ENCODE measurements around the gene ALAS1.

Gene ALAS1

GRCh38 chr3:52247409-52248164 is 49.6 kb downstream of the ALAS1 start:
- Histone ChIP-seq H3K36me3 (replicated peaks in 1 of 2; ENCODE audit: control insufficient read depth in 2 of 2, insufficient read depth in 2 of 2, low read length in 2 of 2) (peaks cover 4 to 38% of the 10 kb centered on the region in 2 donors), H2BK12ac (ENCODE audit: low read length) (no peak overlapping the region), H3K4ac (ENCODE audit: low read length) (no peak overlapping the region), H3K27ac (replicated peaks; ENCODE audit: low read length) (no peak overlapping the region), H3K18ac (ENCODE audit: low read length) (no peak overlapping the region), H3K9me3 (replicated peaks in 1 of 2; ENCODE audit: control insufficient read depth in 2 of 2, insufficient read depth in 1 of 2, low read depth in 1 of 2, low read length in 2 of 2) (peaks cover 4 to 7% of the 10 kb centered on the region in 2 donors), H3K4me1 (ENCODE audit: control insufficient read depth in 2 of 2, insufficient read depth in 1 of 2, low read depth in 1 of 2, low read length in 2 of 2) (peaks cover 0 to 5% of the 10 kb centered on the region in 2 donors), H2BK5ac (ENCODE audit: low read length) (no peak overlapping the region), H2BK120ac (ENCODE audit: low read depth, low read length) (no peak overlapping the region), H3K79me1 (ENCODE audit: low read depth, low read length) (no peaks in the 10 kb centered on the region), H2AFZ (ENCODE audit: low read length) (no peak overlapping the region), H4K8ac (ENCODE audit: low read depth, low read length) (no peak overlapping the region), H3K27me3 (ENCODE audit: control insufficient read depth in 3 of 3, insufficient read depth in 3 of 3, low read depth in 1 of 3, low read length in 3 of 3) (peaks cover 0 to 26% (median 0%) of the 10 kb centered on the region in 3 experiments), H3K14ac (ENCODE audit: low read length) (no peak overlapping the region), H3K23ac (ENCODE audit: low read depth, low read length, poor library complexity) (no peak overlapping the region), H3K4me2 (ENCODE audit: insufficient read depth, low read length, poor library complexity, severe bottlenecking) (no peak overlapping the region), H3K9ac (ENCODE audit: low read depth, low read length, poor library complexity) (no peak overlapping the region), H2BK15ac (ENCODE audit: low read length) (no peak overlapping the region), H4K91ac (ENCODE audit: low read depth, low read length, poor library complexity) (no peak overlapping the region), H3K4me3 (ENCODE audit: low read length in 2 of 2) (no peak overlapping the region), H2AK5ac (ENCODE audit: low read depth, low read length) (no peak overlapping the region)
- no peak for DNase-seq (ENCODE audit: low spot score)
- WGBS, 2 donors (ENCODE audit: extremely low coverage in 2 of 2, insufficient read length in 2 of 2, insufficient replicate concordance in 1 of 2), result no CpG with 5 or more reads among the region's 7 CpGs

DNA sequence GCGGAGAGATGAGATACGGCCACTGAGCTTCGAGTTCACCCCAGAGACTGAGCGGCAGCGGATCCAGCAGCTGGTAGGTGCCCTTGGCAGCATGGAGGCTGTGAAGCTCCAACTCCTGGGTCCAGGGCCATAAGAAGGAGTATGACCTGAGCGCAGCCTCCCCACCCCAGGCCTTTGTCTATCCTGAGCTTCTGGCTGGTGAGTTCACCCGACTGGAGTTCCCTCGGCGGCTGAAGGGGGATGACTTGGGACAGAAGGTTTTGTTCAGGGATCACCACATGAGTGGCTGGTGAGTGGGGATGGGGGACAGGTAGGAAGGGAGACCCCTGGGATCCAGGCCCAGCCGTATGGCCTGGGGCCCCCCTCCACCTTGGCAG is 50.2 kb downstream of the ALAS1 start:
- Histone ChIP-seq H2AK5ac (ENCODE audit: low read depth, low read length) (no peak overlapping the region), H2AFZ (ENCODE audit: low read length) (no peak overlapping the region), H4K8ac (ENCODE audit: low read depth, low read length) (no peak overlapping the region), H3K4me3 (ENCODE audit: low read length in 2 of 2) (no peak overlapping the region), H2BK12ac (ENCODE audit: low read length) (no peak overlapping the region), H3K36me3 (replicated peaks in 1 of 2; ENCODE audit: control insufficient read depth in 2 of 2, insufficient read depth in 2 of 2, low read length in 2 of 2) (peaks cover 6 to 44% of the 10 kb centered on the region in 2 donors), H3K4ac (ENCODE audit: low read length) (no peak overlapping the region), H2BK5ac (ENCODE audit: low read length) (no peak overlapping the region), H3K4me2 (ENCODE audit: insufficient read depth, low read length, poor library complexity, severe bottlenecking) (no peak overlapping the region), H3K79me1 (ENCODE audit: low read depth, low read length) (no peaks in the 10 kb centered on the region), H3K23ac (ENCODE audit: low read depth, low read length, poor library complexity) (no peak overlapping the region), H4K91ac (ENCODE audit: low read depth, low read length, poor library complexity) (no peak overlapping the region), H3K9ac (ENCODE audit: low read depth, low read length, poor library complexity) (no peak overlapping the region), H2BK120ac (ENCODE audit: low read depth, low read length) (no peak overlapping the region), H3K27me3 (ENCODE audit: control insufficient read depth in 3 of 3, insufficient read depth in 3 of 3, low read depth in 1 of 3, low read length in 3 of 3) (peaks cover 0 to 26% (median 0%) of the 10 kb centered on the region in 3 experiments), H3K9me3 (replicated peaks in 1 of 2; ENCODE audit: control insufficient read depth in 2 of 2, insufficient read depth in 1 of 2, low read depth in 1 of 2, low read length in 2 of 2) (peaks cover 4 to 7% of the 10 kb centered on the region in 2 donors), H2BK15ac (ENCODE audit: low read length) (no peak overlapping the region), H3K18ac (ENCODE audit: low read length) (no peak overlapping the region), H3K4me1 (ENCODE audit: control insufficient read depth in 2 of 2, insufficient read depth in 1 of 2, low read depth in 1 of 2, low read length in 2 of 2) (peaks cover 0 to 5% of the 10 kb centered on the region in 2 donors), H3K27ac (replicated peaks; ENCODE audit: low read length) (no peak overlapping the region), H3K14ac (ENCODE audit: low read length) (no peak overlapping the region)
- no CpG with 5 or more reads among the region's 10 CpGs for WGBS, 2 donors (ENCODE audit: extremely low coverage in 2 of 2, insufficient read length in 2 of 2, insufficient replicate concordance in 1 of 2)
- no peak for DNase-seq (ENCODE audit: low spot score)

- no peak overlapping the region for H3K27ac ChIP-seq (replicated peaks; ENCODE audit: low read length)
These were observed 51.0 kb downstream of the ALAS1 start for GRCh38 chr3:52248816-52249547.

GRCh38 chr3:52249683-52250082 is 51.7 kb downstream of the ALAS1 start:
- Histone ChIP-seq H2AFZ (ENCODE audit: low read length) (no peak overlapping the region), H2BK12ac (ENCODE audit: low read length) (no peak overlapping the region), H3K27me3 (ENCODE audit: control insufficient read depth in 3 of 3, insufficient read depth in 3 of 3, low read depth in 1 of 3, low read length in 3 of 3) (peaks cover 0 to 20% (median 0%) of the 10 kb centered on the region in 3 experiments), H3K23ac (ENCODE audit: low read depth, low read length, poor library complexity) (no peak overlapping the region), H3K9ac (ENCODE audit: low read depth, low read length, poor library complexity) (no peak overlapping the region), H3K4me1 (ENCODE audit: control insufficient read depth in 2 of 2, insufficient read depth in 1 of 2, low read depth in 1 of 2, low read length in 2 of 2) (peaks cover 0 to 5% of the 10 kb centered on the region in 2 donors), H2BK15ac (ENCODE audit: low read length) (no peak overlapping the region), H3K4ac (ENCODE audit: low read length) (no peak overlapping the region), H4K91ac (ENCODE audit: low read depth, low read length, poor library complexity) (no peak overlapping the region), H3K18ac (ENCODE audit: low read length) (no peak overlapping the region), H3K79me1 (ENCODE audit: low read depth, low read length) (no peaks in the 10 kb centered on the region), H3K4me2 (ENCODE audit: insufficient read depth, low read length, poor library complexity, severe bottlenecking) (no peak overlapping the region), H2AK5ac (ENCODE audit: low read depth, low read length) (no peak overlapping the region), H3K36me3 (replicated peaks in 1 of 2; ENCODE audit: control insufficient read depth in 2 of 2, insufficient read depth in 2 of 2, low read length in 2 of 2) (peaks cover 16 to 59% of the 10 kb centered on the region in 2 donors), H3K27ac (replicated peaks; ENCODE audit: low read length) (no peak overlapping the region), H2BK120ac (ENCODE audit: low read depth, low read length) (no peak overlapping the region), H4K8ac (ENCODE audit: low read depth, low read length) (no peak overlapping the region), H3K9me3 (replicated peaks in 1 of 2; ENCODE audit: control insufficient read depth in 2 of 2, insufficient read depth in 1 of 2, low read depth in 1 of 2, low read length in 2 of 2) (no peaks in the 10 kb centered on the region), H3K14ac (ENCODE audit: low read length) (no peak overlapping the region), H3K4me3 (ENCODE audit: low read length in 2 of 2) (no peak overlapping the region), H2BK5ac (ENCODE audit: low read length) (no peak overlapping the region)
- no peak for DNase-seq (ENCODE audit: low spot score)
- no CpG with 5 or more reads among the region's 6 CpGs for WGBS, 2 donors (ENCODE audit: extremely low coverage in 2 of 2, insufficient read length in 2 of 2, insufficient replicate concordance in 1 of 2)

More at GRCh38 chr3:52248816-52249547, 51.0 kb downstream of the ALAS1 start:
- Histone ChIP-seq H2AFZ (ENCODE audit: low read length) (no peak overlapping the region), H3K9ac (ENCODE audit: low read depth, low read length, poor library complexity) (no peak overlapping the region), H2BK120ac (ENCODE audit: low read depth, low read length) (no peak overlapping the region), H3K14ac (ENCODE audit: low read length) (no peak overlapping the region), H3K18ac (ENCODE audit: low read length) (no peak overlapping the region), H3K4me1 (ENCODE audit: control insufficient read depth in 2 of 2, insufficient read depth in 1 of 2, low read depth in 1 of 2, low read length in 2 of 2) (peaks cover 0 to 5% of the 10 kb centered on the region in 2 donors), H3K9me3 (replicated peaks in 1 of 2; ENCODE audit: control insufficient read depth in 2 of 2, insufficient read depth in 1 of 2, low read depth in 1 of 2, low read length in 2 of 2) (no peaks in the 10 kb centered on the region), H2BK5ac (ENCODE audit: low read length) (no peak overlapping the region), H2BK15ac (ENCODE audit: low read length) (no peak overlapping the region), H3K79me1 (ENCODE audit: low read depth, low read length) (no peaks in the 10 kb centered on the region), H4K8ac (ENCODE audit: low read depth, low read length) (no peak overlapping the region), H3K4ac (ENCODE audit: low read length) (no peak overlapping the region), H3K4me3 (ENCODE audit: low read length in 2 of 2) (no peak overlapping the region), H2BK12ac (ENCODE audit: low read length) (no peak overlapping the region), H3K36me3 (replicated peaks in 1 of 2; ENCODE audit: control insufficient read depth in 2 of 2, insufficient read depth in 2 of 2, low read length in 2 of 2) (peaks cover 13 to 52% of the 10 kb centered on the region in 2 donors), H3K23ac (ENCODE audit: low read depth, low read length, poor library complexity) (no peak overlapping the region), H3K27me3 (ENCODE audit: control insufficient read depth in 3 of 3, insufficient read depth in 3 of 3, low read depth in 1 of 3, low read length in 3 of 3) (peaks cover 0 to 25% (median 0%) of the 10 kb centered on the region in 3 experiments), H2AK5ac (ENCODE audit: low read depth, low read length) (no peak overlapping the region), H3K4me2 (ENCODE audit: insufficient read depth, low read length, poor library complexity, severe bottlenecking) (no peak overlapping the region), H4K91ac (ENCODE audit: low read depth, low read length, poor library complexity) (no peak overlapping the region)
- no peak for DNase-seq (ENCODE audit: low spot score)
- no CpG with 5 or more reads among the region's 10 CpGs for WGBS, 2 donors (ENCODE audit: extremely low coverage in 2 of 2, insufficient read length in 2 of 2, insufficient replicate concordance in 1 of 2)
